ENCODE measurements around the gene RUNX1.
A peak's percentile ranks its signal among the peaks of the same experiment; 100 is the strongest.

DNA sequence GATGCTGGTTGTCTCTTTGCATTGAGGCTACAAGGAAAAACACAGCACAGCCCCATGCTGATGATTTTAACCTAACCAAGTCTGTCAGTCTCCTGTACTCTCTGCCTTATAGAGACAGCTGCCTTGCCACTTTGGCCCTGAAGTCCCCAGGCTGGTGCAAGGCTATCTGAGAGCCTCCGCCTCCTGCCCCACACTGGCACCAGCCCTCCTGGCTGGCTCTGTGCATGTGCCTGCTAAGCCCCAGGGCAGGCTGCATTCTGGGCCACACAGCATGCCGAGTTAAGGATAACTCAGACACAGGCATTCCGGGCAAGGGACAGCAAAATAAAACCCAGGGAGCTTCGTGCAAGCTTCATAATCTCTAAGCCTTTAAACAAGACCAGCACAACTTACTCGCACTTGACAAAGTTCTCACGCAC is 910 bp downstream of the RUNX1 start:
- TF ChIP-seq POLR2A (IDR thresholded peaks at IDR 0.05; ENCODE audit: low read length), result peak; percentile 38
- TF ChIP-seq GATA1 (IDR thresholded peaks at IDR 0.05; ENCODE audit: low read depth, low read length), result no peak

All from erythroblast (primary cell).